MM.1S (cell line): ENCODE data around the gene BICD1.

Experiments
- DNase-seq: peaks from one replicate; pipeline ENCODE4 v3.0.0-alpha.2; 2015
- H2AFZ ChIP-seq: fragments of 300-600 bp; sonication (generic); 2 replicates; pipeline ENCODE4 v1.6.0; 2016; ENCODE audit warnings: antibody characterized with exemption, low read length
- H3F3A ChIP-seq: fragments of 300-600 bp; sonication (generic); 2 replicates; pipeline ENCODE4 v1.6.1; 2016; ENCODE audit warnings: mild to moderate bottlenecking, antibody characterized with exemption, low read length, moderate library complexity, mixed read lengths; ENCODE audit not compliant: insufficient read depth
- H3K27ac ChIP-seq: fragments of 300-600 bp; sonication (generic); 2 replicates; pipeline ENCODE4 v1.5.1; 2016; ENCODE audit warnings: mild to moderate bottlenecking, low read length
- H3K27me3 ChIP-seq: fragments of 300-600 bp; sonication (generic); replicated peaks from 2 replicates; pipeline ENCODE4 v1.6.0; 2016; ENCODE audit warnings: low read length; ENCODE audit not compliant: insufficient read depth
- H3K36me3 ChIP-seq: fragments of 300-600 bp; sonication (generic); replicated peaks from 2 replicates; pipeline ENCODE4 v1.6.1; 2016; ENCODE audit warnings: mild to moderate bottlenecking, low read length, mixed read lengths; ENCODE audit not compliant: insufficient read depth
- H3K4me1 ChIP-seq: fragments of 300-600 bp; sonication (generic); 2 replicates; pipeline ENCODE4 v1.6.1; 2016; ENCODE audit warnings: low read length, mixed read lengths
- H3K4me2 ChIP-seq: fragments of 300-600 bp; sonication (generic); 2 replicates; pipeline ENCODE4 v1.6.0; 2016; ENCODE audit warnings: low read depth, low read length
- H3K4me3 ChIP-seq: fragments of 300-600 bp; sonication (generic); 2 replicates; pipeline ENCODE4 v1.5.1; 2016; ENCODE audit warnings: low read length, mixed read lengths
- H3K79me2 ChIP-seq: fragments of 300-600 bp; sonication (generic); 2 replicates; pipeline ENCODE4 v1.6.1; 2016; ENCODE audit warnings: mixed run types, low read length, mixed read lengths
- H3K9ac ChIP-seq: fragments of 300-600 bp; sonication (generic); 2 replicates; pipeline ENCODE4 v1.6.1; 2016; ENCODE audit warnings: low read length, mixed read lengths
- H3K9me2 ChIP-seq: fragments of 300-600 bp; sonication (generic); replicated peaks from 2 replicates; pipeline ENCODE4 v1.6.1; 2016; ENCODE audit warnings: mild to moderate bottlenecking, low read length, mixed read lengths; ENCODE audit not compliant: insufficient read depth
- H3K9me3 ChIP-seq: fragments of 300-600 bp; sonication (generic); replicated peaks from 2 replicates; pipeline ENCODE4 v1.6.1; 2016; ENCODE audit warnings: mild to moderate bottlenecking, low read length, mixed read lengths; ENCODE audit not compliant: insufficient read depth
- H4K20me1 ChIP-seq: fragments of 300-600 bp; sonication (generic); 2 replicates; pipeline ENCODE4 v1.6.1; 2016; ENCODE audit warnings: mild to moderate bottlenecking, low read length, moderate library complexity, mixed read lengths; ENCODE audit not compliant: insufficient read depth
- EZH2 ChIP-seq: fragments of 300-600 bp; sonication (generic); optimal IDR thresholded peaks from 2 replicates; pipeline ENCODE3; 2017; ENCODE audit warnings: low read depth, mild to moderate bottlenecking, antibody characterized with exemption, low read length, mixed read lengths
- EZH2phosphoT487 ChIP-seq: fragments of 300-600 bp; sonication (generic); IDR thresholded peaks from 2 replicates; pipeline ENCODE4 v1.6.1; 2018; ENCODE audit warnings: antibody characterized with exemption, low read length
- TF ChIP-seq, protein P1 (sequence below): fragments of 300-600 bp; sonication (generic); IDR thresholded peaks from 2 replicates; pipeline ENCODE4 v1.5.1; 2016; ENCODE audit warnings: antibody characterized with exemption, low read length, mixed read lengths

The BICD1 gene

DNA sequence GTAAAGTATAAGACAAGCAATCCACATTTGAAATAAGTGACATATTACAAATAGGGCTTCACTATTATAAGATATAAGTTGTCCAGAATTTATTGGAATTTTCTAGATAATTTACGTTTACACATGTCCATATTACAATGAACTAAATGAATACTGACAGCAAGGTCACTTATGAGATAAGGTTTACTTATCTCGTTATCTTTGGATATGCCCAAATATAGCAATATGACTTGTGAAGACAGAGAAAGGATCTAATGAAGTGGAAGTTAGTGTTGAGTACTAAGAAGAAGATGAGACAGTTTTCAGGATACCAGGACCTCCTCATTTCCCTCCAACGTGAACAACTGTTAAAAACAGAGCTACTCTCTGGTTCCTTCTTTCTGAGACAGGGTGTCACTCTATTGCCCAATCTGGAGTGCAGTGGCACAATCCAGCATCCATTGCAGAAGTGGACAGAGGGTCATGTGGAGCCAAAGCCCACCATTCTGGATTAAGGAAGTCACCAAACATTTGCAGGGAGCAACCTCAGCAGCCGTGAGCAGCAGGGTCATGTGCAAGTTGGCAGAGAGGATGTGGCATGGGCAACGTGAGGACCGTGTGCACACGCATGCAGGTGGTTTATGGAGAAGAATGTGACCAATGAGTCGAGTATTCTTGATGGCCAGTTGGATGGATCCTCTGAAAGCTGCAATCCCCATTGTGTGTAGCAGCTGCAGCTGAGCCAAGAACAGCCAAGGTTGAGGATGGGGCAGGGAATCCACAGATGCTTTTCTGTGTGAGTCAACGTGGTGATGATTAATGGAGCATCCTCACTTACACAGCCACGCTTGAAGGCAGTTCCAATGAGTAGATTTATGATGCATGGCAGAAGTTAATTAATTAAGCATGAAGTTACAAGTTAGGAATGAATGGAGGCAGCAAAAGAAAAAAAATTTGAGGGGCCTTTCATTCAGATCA is 111.0 kb downstream of the BICD1 start:
- no peaks in the 10 kb centered on the region for H4K20me1 ChIP-seq
- H3K27me3 ChIP-seq = no peaks in the 10 kb centered on the region
- no peaks in the 10 kb centered on the region for H3K9me2 ChIP-seq
- H3K9ac ChIP-seq = no peak overlapping the region
- no peak overlapping the region for H3K4me3 ChIP-seq
- no peak overlapping the region for H3K27ac ChIP-seq
- no peaks in the 10 kb centered on the region for H3K79me2 ChIP-seq
- no peaks in the 10 kb centered on the region for H3K4me1 ChIP-seq
- H3K9me3 ChIP-seq = no peaks in the 10 kb centered on the region
- H2AFZ ChIP-seq = no peak overlapping the region
- no peaks in the 10 kb centered on the region for H3F3A ChIP-seq
- no peaks in the 10 kb centered on the region; the same call in 1 of the 2 replicates for H3K36me3 ChIP-seq
- no peak for DNase-seq
- TF ChIP-seq EZH2phosphoT487 (no peak), EZH2 (no peak)
- TF ChIP-seq, protein P1, sequence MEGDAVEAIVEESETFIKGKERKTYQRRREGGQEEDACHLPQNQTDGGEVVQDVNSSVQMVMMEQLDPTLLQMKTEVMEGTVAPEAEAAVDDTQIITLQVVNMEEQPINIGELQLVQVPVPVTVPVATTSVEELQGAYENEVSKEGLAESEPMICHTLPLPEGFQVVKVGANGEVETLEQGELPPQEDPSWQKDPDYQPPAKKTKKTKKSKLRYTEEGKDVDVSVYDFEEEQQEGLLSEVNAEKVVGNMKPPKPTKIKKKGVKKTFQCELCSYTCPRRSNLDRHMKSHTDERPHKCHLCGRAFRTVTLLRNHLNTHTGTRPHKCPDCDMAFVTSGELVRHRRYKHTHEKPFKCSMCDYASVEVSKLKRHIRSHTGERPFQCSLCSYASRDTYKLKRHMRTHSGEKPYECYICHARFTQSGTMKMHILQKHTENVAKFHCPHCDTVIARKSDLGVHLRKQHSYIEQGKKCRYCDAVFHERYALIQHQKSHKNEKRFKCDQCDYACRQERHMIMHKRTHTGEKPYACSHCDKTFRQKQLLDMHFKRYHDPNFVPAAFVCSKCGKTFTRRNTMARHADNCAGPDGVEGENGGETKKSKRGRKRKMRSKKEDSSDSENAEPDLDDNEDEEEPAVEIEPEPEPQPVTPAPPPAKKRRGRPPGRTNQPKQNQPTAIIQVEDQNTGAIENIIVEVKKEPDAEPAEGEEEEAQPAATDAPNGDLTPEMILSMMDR = no peak
- no peak overlapping the region for H3K4me2 ChIP-seq

DNA sequence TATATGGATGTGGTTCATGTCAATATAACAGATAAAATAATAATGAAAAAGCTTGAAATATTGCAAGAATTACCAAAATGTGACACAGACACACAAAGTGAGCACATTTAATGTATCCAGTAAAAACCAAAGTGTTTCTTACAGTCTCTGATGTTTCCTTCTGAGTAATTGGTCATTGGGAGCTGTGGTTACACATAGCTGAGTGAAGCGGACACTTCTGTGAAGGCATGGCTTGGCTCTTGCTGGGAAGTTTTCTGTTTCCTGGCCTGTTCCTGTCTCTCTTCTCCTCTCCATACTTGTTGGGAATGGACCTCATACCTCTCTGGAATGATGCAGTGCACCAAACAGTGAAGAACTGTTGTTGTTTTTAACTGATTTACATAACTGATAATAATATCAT is 117.3 kb downstream of the BICD1 start:
- no peaks in the 10 kb centered on the region for H3K9me2 ChIP-seq
- no peaks in the 10 kb centered on the region for H3F3A ChIP-seq
- no peak overlapping the region for H3K4me2 ChIP-seq
- H3K9ac ChIP-seq = no peak overlapping the region
- H3K27ac ChIP-seq = no peak overlapping the region
- no peaks in the 10 kb centered on the region for H4K20me1 ChIP-seq
- H3K4me1 ChIP-seq = no peaks in the 10 kb centered on the region
- no peaks in the 10 kb centered on the region for H3K36me3 ChIP-seq
- H3K79me2 ChIP-seq = no peaks in the 10 kb centered on the region
- no peaks in the 10 kb centered on the region for H3K27me3 ChIP-seq
- no peak for DNase-seq
- no peak for TF ChIP-seq EZH2phosphoT487
- no peak for TF ChIP-seq EZH2
- TF ChIP-seq, protein P1 = no peak
- H2AFZ ChIP-seq = no peak overlapping the region
- H3K4me3 ChIP-seq = no peak overlapping the region
- no peaks in the 10 kb centered on the region for H3K9me3 ChIP-seq

DNA sequence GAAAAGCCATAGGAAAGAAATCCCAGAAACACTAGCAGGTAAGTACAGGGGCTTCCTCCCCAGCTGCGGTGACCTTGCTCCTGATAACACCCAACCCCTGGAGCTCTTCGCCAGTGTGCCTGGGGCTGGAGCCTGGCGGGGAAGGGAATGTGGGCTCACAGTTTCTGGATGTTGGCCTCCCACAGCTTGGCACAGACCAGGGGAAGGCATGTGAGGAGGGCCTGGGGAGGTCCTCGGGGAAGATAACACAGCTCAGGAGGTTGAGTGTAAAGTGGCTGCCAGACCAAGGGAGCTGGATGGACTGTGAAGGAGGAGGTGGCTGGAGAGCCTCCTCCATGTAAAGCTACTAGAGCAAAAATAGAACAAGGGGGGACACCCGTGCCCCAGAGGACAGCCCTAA is 120.1 kb downstream of the BICD1 start:
- Histone ChIP-seq H4K20me1 (no peaks in the 10 kb centered on the region), H3K4me3 (no peak overlapping the region), H3F3A (no peaks in the 10 kb centered on the region), H2AFZ (no peak overlapping the region), H3K9me2 (no peaks in the 10 kb centered on the region), H3K27me3 (no peaks in the 10 kb centered on the region), H3K36me3 (no peaks in the 10 kb centered on the region), H3K27ac (no peak overlapping the region), H3K4me1 (no peaks in the 10 kb centered on the region), H3K9me3 (no peaks in the 10 kb centered on the region), H3K79me2 (no peaks in the 10 kb centered on the region), H3K9ac (no peak overlapping the region), H3K4me2 (no peak overlapping the region)
- DNase-seq = no peak
- TF ChIP-seq, protein P1 = no peak
- TF ChIP-seq EZH2phosphoT487 = no peak
- no peak for TF ChIP-seq EZH2
